Chondrocyte (in vitro differentiated cells): ENCODE data around the gene RPL39L. TPM values are rescaled to one million over a fixed set of nuclear protein-coding genes. Genes with fewer than 3 reads are reported as not detected.

Experiments
- DNase-seq: peaks from one replicate; pipeline ENCODE4 v3.0.0; 2021; ENCODE audit warnings: mixed read lengths, low spot score
- H3K27ac Mint-ChIP-seq: one replicate; pipeline ENCODE4 v1.8.0; 2021; ENCODE audit warnings: mild to moderate bottlenecking, moderate library complexity, mixed read lengths; ENCODE audit not compliant: unreplicated experiment
- H3K27me3 Mint-ChIP-seq: 2 replicates; pipeline ENCODE4 v1.8.0; 2021; ENCODE audit warnings: low read depth, mixed read lengths
- H3K36me3 Mint-ChIP-seq: 2 replicates; pipeline ENCODE4 v1.8.0; 2021; ENCODE audit warnings: low read depth, mixed read lengths
- H3K4me1 Mint-ChIP-seq: 2 replicates; pipeline ENCODE4 v1.8.0; 2021; ENCODE audit warnings: low read depth, mild to moderate bottlenecking, mixed read lengths
- H3K4me3 Mint-ChIP-seq: one replicate; pipeline ENCODE4 v1.8.0; 2021; ENCODE audit warnings: mild to moderate bottlenecking, moderate library complexity, mixed read lengths; ENCODE audit not compliant: unreplicated experiment
- H3K9me3 Mint-ChIP-seq: 2 replicates; pipeline ENCODE4 v1.8.0; 2021; ENCODE audit warnings: low read depth, mixed read lengths
- total RNA-seq: library from RNA; stranded (reverse); gene quantifications from 3 replicates; pipeline ENCODE4 v1.2.1, GENCODE V29; 2021
- TF ChIP-seq, protein P1 (sequence below): fragments of 200-600 bp; sonication (generic); IDR thresholded peaks from 2 replicates; pipeline ENCODE4 v1.5.0; 2021; ENCODE audit warnings: antibody characterized with exemption, mild to moderate bottlenecking, moderate library complexity

RPL39L gene
- total RNA-seq, 1 donor from 2014 or later, result 15.8 TPM

DNA sequence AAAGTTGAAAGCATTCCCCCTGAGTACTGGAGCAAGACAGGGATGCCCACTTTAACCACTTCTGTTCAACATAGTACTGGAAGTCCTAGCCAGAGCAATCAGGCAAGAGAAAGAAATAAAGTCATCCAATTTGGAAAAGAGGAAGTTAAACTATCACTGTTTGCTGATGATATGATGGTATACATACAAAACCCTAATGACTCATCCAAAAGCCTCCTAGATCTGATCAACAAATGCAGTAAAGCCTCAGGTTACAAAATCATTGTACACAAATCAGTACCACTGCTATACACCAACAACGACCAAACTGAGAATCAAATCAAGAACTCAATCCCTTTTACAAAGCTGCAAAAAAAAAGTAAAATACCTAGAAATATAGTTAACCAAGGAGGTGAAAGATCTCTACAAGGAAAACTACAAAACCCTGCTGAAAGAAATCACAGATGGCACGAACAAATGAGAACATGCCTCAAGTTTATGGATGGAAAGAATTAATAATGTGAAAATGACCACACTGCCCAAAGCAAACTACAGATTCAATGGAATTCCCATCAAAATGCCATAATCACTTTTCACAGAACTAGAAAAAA, 40.3 kb downstream of the RPL39L start:
- DNase-seq, result no peak
- H3K9me3 Mint-ChIP-seq, result peaks cover 38% of the 10 kb centered on the region
- H3K4me1 Mint-ChIP-seq, result peaks cover 26% of the 10 kb centered on the region
- peaks cover 17% of the 10 kb centered on the region for H3K36me3 Mint-ChIP-seq
- no peak overlapping the region for H3K4me3 Mint-ChIP-seq
- no peak overlapping the region for H3K27ac Mint-ChIP-seq
- TF ChIP-seq, protein P1, sequence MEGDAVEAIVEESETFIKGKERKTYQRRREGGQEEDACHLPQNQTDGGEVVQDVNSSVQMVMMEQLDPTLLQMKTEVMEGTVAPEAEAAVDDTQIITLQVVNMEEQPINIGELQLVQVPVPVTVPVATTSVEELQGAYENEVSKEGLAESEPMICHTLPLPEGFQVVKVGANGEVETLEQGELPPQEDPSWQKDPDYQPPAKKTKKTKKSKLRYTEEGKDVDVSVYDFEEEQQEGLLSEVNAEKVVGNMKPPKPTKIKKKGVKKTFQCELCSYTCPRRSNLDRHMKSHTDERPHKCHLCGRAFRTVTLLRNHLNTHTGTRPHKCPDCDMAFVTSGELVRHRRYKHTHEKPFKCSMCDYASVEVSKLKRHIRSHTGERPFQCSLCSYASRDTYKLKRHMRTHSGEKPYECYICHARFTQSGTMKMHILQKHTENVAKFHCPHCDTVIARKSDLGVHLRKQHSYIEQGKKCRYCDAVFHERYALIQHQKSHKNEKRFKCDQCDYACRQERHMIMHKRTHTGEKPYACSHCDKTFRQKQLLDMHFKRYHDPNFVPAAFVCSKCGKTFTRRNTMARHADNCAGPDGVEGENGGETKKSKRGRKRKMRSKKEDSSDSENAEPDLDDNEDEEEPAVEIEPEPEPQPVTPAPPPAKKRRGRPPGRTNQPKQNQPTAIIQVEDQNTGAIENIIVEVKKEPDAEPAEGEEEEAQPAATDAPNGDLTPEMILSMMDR, result no peak
- H3K27me3 Mint-ChIP-seq, result no peaks in the 10 kb centered on the region

DNA sequence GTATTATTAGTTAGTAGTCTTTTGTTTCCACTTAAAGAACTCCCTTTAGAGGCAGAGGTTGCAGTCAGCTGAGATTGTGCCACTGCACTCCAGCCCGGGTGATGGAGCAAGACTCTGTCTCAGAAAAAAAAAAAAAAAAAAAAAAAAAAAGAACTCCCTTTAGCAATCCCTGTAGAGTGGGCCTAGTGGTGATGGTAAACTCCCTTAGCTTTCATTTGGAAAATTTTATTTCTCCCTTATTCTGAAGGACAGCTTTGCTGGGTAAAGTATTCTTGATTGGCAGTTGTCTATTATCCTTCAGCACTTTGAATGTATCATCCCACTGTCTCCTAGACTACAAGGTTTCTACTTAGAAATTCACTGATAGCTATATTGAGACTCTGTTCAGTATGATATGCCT, 46.0 kb downstream of the RPL39L start:
- peaks cover 18% of the 10 kb centered on the region for H3K36me3 Mint-ChIP-seq
- no peak overlapping the region for H3K27ac Mint-ChIP-seq
- H3K27me3 Mint-ChIP-seq, result no peaks in the 10 kb centered on the region
- DNase-seq, result no peak
- H3K9me3 Mint-ChIP-seq, result peaks cover 32% of the 10 kb centered on the region
- no peaks in the 10 kb centered on the region for H3K4me1 Mint-ChIP-seq
- no peak overlapping the region for H3K4me3 Mint-ChIP-seq
- TF ChIP-seq, protein P1, result no peak

DNA sequence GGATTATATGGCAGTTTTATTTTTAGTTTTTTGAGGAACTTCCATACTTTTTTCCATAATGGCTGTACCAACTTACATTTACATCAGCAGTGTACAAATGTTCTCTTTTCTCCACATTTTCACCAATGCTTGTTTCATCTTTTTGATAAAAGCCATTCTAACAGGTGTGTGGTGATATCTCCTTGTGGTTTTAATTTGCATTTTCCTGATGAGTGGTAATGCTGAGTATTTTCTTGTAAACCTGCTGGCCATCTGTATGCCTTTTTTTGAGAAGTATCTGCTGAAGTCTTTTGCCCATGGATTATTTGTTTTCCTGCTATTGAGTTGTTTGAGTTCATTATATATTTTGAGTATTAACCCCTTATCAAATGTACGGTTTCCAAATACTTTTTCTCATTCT, 50.6 kb downstream of the RPL39L start:
- peaks cover 22% of the 10 kb centered on the region for H3K4me1 Mint-ChIP-seq
- no peaks in the 10 kb centered on the region for H3K27me3 Mint-ChIP-seq
- H3K36me3 Mint-ChIP-seq, result peaks cover 12% of the 10 kb centered on the region
- no peak overlapping the region for H3K27ac Mint-ChIP-seq
- no peak overlapping the region for H3K4me3 Mint-ChIP-seq
- peaks cover 20% of the 10 kb centered on the region for H3K9me3 Mint-ChIP-seq
- no peak for DNase-seq
- TF ChIP-seq, protein P1, result no peak

DNA sequence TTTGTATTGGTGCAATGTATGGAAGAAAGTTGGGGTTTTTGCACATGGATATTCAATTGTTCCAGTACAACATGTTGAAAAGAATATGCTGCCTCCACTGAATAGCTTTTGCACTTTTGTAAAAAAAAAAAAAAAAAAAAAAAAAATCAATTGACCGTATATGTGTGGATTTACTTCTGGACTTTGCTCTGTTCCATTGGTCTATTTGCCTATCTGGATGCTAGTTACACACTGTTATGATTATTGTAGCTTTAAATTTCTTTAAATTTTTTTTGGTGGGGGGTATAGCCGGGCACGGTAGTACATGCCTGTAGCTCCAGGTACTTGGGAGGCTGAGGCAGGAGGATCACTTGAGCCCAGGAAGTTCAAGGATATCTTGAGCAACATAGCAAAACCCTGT, 52.5 kb downstream of the RPL39L start:
- no peak for DNase-seq
- H3K27me3 Mint-ChIP-seq, result no peaks in the 10 kb centered on the region
- no peak overlapping the region for H3K4me3 Mint-ChIP-seq
- H3K36me3 Mint-ChIP-seq, result peaks cover 10% of the 10 kb centered on the region
- H3K27ac Mint-ChIP-seq, result no peak overlapping the region
- peaks cover 27% of the 10 kb centered on the region for H3K4me1 Mint-ChIP-seq
- peaks cover 16% of the 10 kb centered on the region for H3K9me3 Mint-ChIP-seq
- TF ChIP-seq, protein P1, result no peak

DNA sequence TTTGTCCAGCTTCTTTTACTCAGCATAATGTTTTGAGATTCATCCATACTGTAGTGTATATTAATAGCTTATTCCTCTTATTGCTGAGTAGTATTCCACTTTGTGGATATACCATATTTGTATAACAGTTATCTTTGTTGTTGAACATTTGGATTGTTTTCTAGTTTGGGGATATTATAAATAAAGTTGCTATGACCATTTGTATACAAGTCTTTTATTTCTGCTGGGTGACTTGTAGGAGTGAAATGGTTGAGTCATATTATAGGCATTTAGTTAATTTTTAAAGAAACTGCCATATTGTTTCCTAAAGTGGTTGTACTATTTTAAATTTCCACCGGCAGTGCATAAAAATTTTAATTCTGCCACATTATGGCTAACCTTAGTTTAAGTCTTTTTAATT, 53.4 kb downstream of the RPL39L start:
- TF ChIP-seq, protein P1, result no peak
- Mint-ChIP-seq H3K9me3 (peaks cover 16% of the 10 kb centered on the region), H3K36me3 (peaks cover 10% of the 10 kb centered on the region), H3K27ac (no peak overlapping the region), H3K27me3 (no peaks in the 10 kb centered on the region), H3K4me1 (peaks cover 27% of the 10 kb centered on the region), H3K4me3 (no peak overlapping the region)
- no peak for DNase-seq
